Measurements from ENCODE around the gene OR5AU1.

The OR5AU1 gene

DNA sequence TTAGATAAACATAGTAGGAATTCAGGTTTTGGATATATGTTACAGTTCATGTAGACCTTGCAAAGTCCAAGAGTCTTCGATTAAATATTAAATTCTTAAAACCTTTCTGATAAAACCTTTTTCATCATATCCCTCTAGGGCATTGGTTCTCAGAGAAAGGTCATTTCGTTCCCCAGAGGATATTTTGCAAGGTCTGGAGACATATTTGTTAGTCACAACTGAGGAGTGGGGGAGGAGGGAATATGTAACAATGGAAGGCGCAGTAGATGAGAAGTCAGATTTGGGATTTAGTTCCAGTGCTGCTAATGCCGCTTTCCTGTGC, 49.7 kb downstream of the OR5AU1 start:
- no peak for DNase-seq

DNA sequence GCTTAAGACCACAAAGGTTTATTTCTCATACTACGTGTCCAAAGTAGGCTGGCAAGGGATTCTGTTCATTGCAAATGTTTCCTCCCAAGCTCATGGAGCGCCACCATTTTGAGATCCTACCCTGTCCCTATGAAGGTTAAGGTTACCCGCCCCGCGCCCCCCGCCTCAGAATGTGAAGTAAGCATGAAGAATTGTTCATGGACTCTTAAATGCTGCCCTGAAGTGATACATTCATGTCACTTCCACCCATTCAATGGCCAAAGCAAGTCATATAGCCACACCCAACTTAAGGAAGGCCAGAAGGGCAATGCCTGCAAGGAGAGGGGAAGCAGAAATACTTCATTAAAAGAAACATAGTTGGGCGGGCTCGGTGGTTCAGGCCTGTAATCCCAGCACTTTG, 50.8 kb downstream of the OR5AU1 start:
- no peak for DNase-seq

All from activated effector memory CD4-positive, alpha-beta T cell treated with Interleukin-2 at 50 U/mL for 16 hours (primary cell).